Left colon (tissue), 2 donors: ENCODE results near the gene UGT2A1. TPM values are rescaled to one million over a fixed set of nuclear protein-coding genes. Genes with fewer than 3 reads are reported as not detected.

Source experiments
- ATAC-seq: fragments of 200-7000 bp; cut with Tn5 transposase; one replicate; pipeline ENCODE4 v1.9.1; 2020; ENCODE audit warnings: mild to moderate bottlenecking, moderate library complexity
- DNase-seq, 2 donors: peaks; one replicate each; pipeline ENCODE4 v3.0.0-alpha.2; 2020
- intact Hi-C, 2 donors: fragments of 100-400 bp; cut with DNase I in 1 of 2; cut with micrococcal nuclease in 1 of 2; formaldehyde crosslinking; loops; one replicate each; pipeline versions ENCODE4 v1.11.2 to v1.14.0; 2022; cut with DNase I, micrococcal nuclease
- total RNA-seq, 2 donors: library from RNA; stranded (reverse); fragmentation: NEBNext Ultra II Directional; extraction: Animal tissue kit (Norgen Biotek cat#: 25700); gene quantifications; one replicate each; pipeline ENCODE4 v1.2.1, GENCODE V29; 2021
- donor health status: DM: no; HTN: no; CAD: no.
- donor health status: DM: yes; HTN: yes; CAD: no.

Gene UGT2A1
- total RNA-seq, 2 donors from 2014 or later = not detected

DNA sequence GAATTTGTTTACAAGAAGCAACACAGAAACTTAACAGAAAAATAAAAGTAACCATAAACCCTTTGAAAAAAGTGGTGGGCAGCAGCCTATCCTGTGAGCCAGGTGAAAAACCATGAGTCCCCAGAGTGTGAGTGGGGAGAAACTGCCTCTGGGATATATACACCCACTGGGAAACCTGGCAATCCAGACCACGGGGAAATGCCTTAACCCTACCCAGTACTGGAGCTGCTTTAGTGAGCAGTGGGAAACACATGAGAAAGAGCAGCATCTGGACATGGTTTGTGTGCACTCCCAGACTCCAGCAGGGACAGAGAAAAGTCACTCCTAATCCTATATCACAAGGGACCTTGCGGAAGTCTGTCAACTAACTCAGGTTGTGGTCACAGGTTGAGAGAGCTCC lies 53.0 kb downstream of the UGT2A1 start:
- intact Hi-C loops = no loop called here
- ATAC-seq = no peak
- DNase-seq = no peak

DNA sequence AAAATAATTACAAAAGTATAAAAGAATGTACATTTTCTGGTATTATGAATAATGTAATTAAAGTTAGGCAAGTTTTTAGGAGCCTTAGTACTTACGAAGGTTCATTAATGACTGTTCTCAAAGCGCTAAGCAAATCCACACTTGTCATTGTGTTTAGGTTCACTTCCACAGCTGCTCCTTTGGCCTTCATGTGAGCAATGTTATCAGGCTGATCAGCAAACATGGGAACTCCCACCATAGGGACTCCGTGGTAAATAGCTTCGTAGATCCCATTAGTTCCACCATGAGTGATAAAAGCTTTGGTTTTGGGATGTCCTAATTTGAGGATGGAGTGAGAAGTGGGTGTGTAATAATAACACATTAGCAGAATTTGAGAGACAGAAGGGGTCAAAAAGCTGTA lies 58.7 kb downstream of the UGT2A1 start:
- DNase-seq (no peak), ATAC-seq (no peak)
- intact Hi-C loops = no loop called here

DNA sequence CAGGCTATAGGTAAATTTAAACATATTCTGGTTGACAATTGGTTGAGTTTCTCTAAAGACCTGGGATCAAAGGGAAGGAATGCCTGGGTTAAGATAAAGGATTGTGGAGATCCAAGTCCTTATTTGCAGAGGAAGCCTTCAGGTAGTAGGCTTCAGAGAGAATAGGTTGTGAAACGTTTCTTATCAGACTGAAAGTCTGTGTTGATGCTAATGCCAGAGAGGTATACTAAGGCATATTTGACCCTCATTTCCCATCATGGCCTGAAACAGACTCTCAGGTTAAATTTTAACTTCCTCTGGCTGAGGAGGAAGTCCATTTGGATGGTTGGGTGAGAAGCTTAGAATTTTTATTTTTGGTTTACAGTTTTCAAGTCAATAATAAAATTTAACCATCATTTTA lies 61.7 kb downstream of the UGT2A1 start:
- no peak for DNase-seq
- intact Hi-C loops = no loop called here
- no peak for ATAC-seq

DNA sequence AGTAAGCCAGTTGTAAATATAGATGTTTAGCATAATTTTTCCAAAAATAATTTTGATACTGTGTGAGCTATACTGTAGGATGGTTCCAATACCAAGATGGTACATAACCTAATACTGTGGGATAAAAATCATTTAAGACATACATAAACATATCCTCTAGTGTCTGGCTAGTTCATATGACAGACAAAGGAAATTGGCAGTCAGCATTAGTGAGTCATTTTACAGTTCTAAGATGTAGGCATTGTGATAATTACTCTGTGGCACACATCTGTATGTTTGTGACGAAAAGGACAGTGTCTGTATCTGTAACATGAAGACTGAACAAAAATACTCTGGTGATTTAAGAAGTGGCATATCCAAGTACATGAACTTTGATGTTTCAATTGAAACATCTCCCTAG lies 63.2 kb downstream of the UGT2A1 start:
- DNase-seq = no peak
- ATAC-seq = no peak
- intact Hi-C loops = no loop called here

GRCh38 chr4:69584135-69584534 lies 68.9 kb downstream of the UGT2A1 start:
- intact Hi-C loops = no loop called here
- ATAC-seq (no peak), DNase-seq (no peak)

GRCh38 chr4:69583543-69583942 lies 69.5 kb downstream of the UGT2A1 start:
- no peak for DNase-seq
- intact Hi-C loops = no loop called here
- peak; percentile 68 for ATAC-seq

DNA sequence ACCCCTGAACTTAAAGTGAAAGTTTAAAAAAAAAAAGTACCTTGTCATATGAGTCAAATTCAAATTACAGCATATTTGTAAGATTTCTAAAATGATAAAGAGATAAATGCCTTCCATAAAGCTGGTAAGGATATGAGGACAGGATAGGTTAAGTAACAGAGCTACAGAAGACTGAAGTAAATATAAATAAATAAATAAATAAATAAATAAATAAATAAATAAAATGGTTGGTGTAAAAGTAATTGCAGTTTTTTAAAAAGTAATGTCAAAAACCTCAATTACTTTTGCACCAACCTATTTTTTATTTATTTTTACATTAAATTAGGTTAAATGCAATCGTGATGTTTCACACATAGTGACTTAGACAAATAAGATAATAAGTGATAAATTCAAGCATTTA lies 75.8 kb downstream of the UGT2A1 start:
- ATAC-seq (no peak), DNase-seq (no peak)
- intact Hi-C loops = no loop called here

- no peak for ATAC-seq
- DNase-seq = no peak
- intact Hi-C loops = no loop called here
These were observed 76.7 kb downstream of the UGT2A1 start for GRCh38 chr4:69576251-69576877.

GRCh38 chr4:69568787-69569186 lies 84.3 kb downstream of the UGT2A1 start:
- no peak for DNase-seq
- ATAC-seq = no peak
- intact Hi-C loops = no loop called here

GRCh38 chr4:69563424-69563823 lies 89.6 kb downstream of the UGT2A1 start:
- ATAC-seq (no peak), DNase-seq (no peak)
- intact Hi-C loops = no loop called here

- intact Hi-C loops = no loop called here
- ATAC-seq (no peak), DNase-seq (no peak)
These were observed 103.4 kb downstream of the UGT2A1 start for GRCh38 chr4:69549651-69550050.

DNA sequence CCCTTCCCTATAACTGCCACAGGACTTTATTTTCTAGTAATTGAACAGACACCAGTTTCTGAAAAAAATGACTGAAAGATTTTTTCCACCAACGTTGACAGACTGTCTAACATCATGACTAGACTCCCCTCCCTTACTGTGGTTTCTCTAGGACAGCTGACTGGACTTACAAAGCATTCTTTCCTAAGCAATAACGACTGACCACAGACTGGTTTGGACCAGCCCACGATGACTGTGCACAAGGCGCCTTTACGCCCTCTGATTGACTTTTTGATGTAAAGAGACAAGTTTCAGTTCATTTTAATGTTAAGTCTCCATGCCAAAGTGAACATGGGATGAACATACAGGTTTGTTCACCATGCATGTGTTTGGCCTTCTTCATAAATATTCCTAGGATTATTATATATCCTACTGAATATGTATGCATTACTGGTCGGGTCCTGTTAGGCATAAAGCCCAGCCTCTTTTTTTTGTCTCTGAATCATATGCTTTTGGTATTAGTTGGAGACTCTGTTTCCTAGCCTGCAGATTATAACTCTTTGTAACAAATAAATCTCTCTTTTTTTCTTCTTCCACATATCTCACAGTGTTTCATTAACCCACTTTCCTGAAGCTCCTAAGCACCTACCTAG lies 106.8 kb downstream of the UGT2A1 start:
- intact Hi-C loops = no loop called here
- no peak for ATAC-seq
- no peak for DNase-seq

Other genes starting within 250 kb of the UGT2A1 start
- not detected for gene UGT2B4, start 157.3 kb downstream of the UGT2A1 start, total RNA-seq
- not detected for gene UGT2A2, start 13.6 kb downstream of the UGT2A1 start, total RNA-seq
- 100 to 1,000 TPM; 294 to 331 TPM for gene SULT1B1, start 107.4 kb upstream of the UGT2A1 start, total RNA-seq
- gene SULT1E1, start 206.9 kb upstream of the UGT2A1 start, total RNA-seq = under 1 TPM in 1 of 2 donors, not detected in 1; 0.47 TPM